Neural cell (in vitro differentiated cells): ENCODE data around the gene EPYC. TPM values are rescaled to one million over a fixed set of nuclear protein-coding genes. Genes with fewer than 3 reads are reported as not detected.

Experiments used
- H2AFZ ChIP-seq: fragments of 200-600, 300-800 bp; sonication (generic), shearing (Covaris generic); 2 replicates; pipeline ENCODE4 v1.6.0; 2014; ENCODE audit warnings: low read depth, mild to moderate bottlenecking, antibody characterized with exemption, low read length, moderate library complexity
- H3F3A ChIP-seq: fragments of 200-600 bp; shearing (Covaris generic); 2 replicates; pipeline ENCODE4 v1.6.1; 2016; ENCODE audit warnings: mild to moderate bottlenecking, moderate library complexity, mixed read lengths, antibody characterized with exemption, low read length; ENCODE audit not compliant: insufficient read depth, poor library complexity, severe bottlenecking
- H3K27ac ChIP-seq: fragments of 200-600, 300-800 bp; sonication (generic), shearing (Covaris generic); 2 replicates; pipeline ENCODE4 v1.5.1; 2014; ENCODE audit warnings: mild to moderate bottlenecking, low read length, moderate library complexity
- H3K27me3 ChIP-seq: fragments of 300-800, 200-600 bp; sonication (generic), shearing (Covaris generic); 2 replicates; pipeline ENCODE4 v1.6.0; 2014; ENCODE audit warnings: mild to moderate bottlenecking, low read depth, low read length, moderate library complexity; ENCODE audit not compliant: insufficient read depth
- H3K36me3 ChIP-seq: fragments of 300-800, 200-600 bp; sonication (generic), shearing (Covaris generic); 2 replicates; pipeline ENCODE4 v1.5.1; 2014; ENCODE audit warnings: mild to moderate bottlenecking, antibody characterized with exemption, low read length, moderate library complexity; ENCODE audit not compliant: insufficient read depth
- H3K4me2 ChIP-seq: fragments of 300-800, 200-600 bp; sonication (generic), shearing (Covaris generic); 2 replicates; pipeline ENCODE4 v1.6.0; 2014; ENCODE audit warnings: mild to moderate bottlenecking, low read length
- H3K4me3 ChIP-seq: fragments of 300-800, 200-600 bp; sonication (generic), shearing (Covaris generic); 2 replicates; pipeline ENCODE4 v1.5.1; 2014; ENCODE audit warnings: mild to moderate bottlenecking, low read length, moderate library complexity
- H3K79me2 ChIP-seq: fragments of 200-600 bp; shearing (Covaris generic); replicated peaks from 2 replicates; pipeline ENCODE4 v1.6.0; 2014; ENCODE audit warnings: mild to moderate bottlenecking, low read length, moderate library complexity; ENCODE audit not compliant: insufficient read depth
- H3K9ac ChIP-seq: fragments of 300-800, 200-600 bp; sonication (generic), shearing (Covaris generic); 2 replicates; pipeline ENCODE4 v1.6.1; 2016; ENCODE audit warnings: mild to moderate bottlenecking, low read length, mixed read lengths
- H3K9me2 ChIP-seq: fragments of 200-600 bp; shearing (Covaris generic); 2 replicates; pipeline ENCODE4 v1.6.1; 2016; ENCODE audit warnings: mild to moderate bottlenecking, low read length, mixed read lengths; ENCODE audit not compliant: insufficient read depth
- H3K9me3 ChIP-seq: fragments of 200-600, 300-800 bp; sonication (generic), shearing (Covaris generic); 2 replicates; pipeline ENCODE4 v1.6.1; 2016; ENCODE audit warnings: mild to moderate bottlenecking, mixed run types, low read length, moderate library complexity, mixed read lengths
- H4K20me1 ChIP-seq: fragments of 200-600 bp; shearing (Covaris generic); 2 replicates; pipeline ENCODE4 v1.6.1; 2016; ENCODE audit warnings: mild to moderate bottlenecking, mixed run types; ENCODE audit not compliant: insufficient read depth
- EP300 ChIP-seq: fragments of 450-650 bp; conservative IDR thresholded peaks from 2 replicates; pipeline ENCODE4 v1.6.1; 2014; ENCODE audit warnings: antibody characterized with exemption, mild to moderate bottlenecking, moderate library complexity; ENCODE audit not compliant: poor library complexity, severe bottlenecking
- EZH2 ChIP-seq: fragments of 200-600, 300-800 bp; shearing (Covaris generic), sonication (generic); IDR thresholded peaks from 2 replicates; pipeline ENCODE4 v1.6.1; 2014; ENCODE audit warnings: antibody characterized with exemption, low read length, borderline replicate concordance, mild to moderate bottlenecking; ENCODE audit not compliant: insufficient read depth, poor library complexity, severe bottlenecking
- MXI1 ChIP-seq: fragments of 450-650 bp; conservative IDR thresholded peaks from 2 replicates; pipeline ENCODE4 v1.6.1; 2014; ENCODE audit warnings: antibody characterized with exemption, mild to moderate bottlenecking; ENCODE audit not compliant: poor library complexity, severe bottlenecking
- POLR2AphosphoS5 ChIP-seq: IDR thresholded peaks from 2 replicates; pipeline ENCODE4 v1.6.1; 2012
- RAD21 ChIP-seq: fragments of 450-650 bp; conservative IDR thresholded peaks from 2 replicates; pipeline ENCODE4 v1.6.1; 2014; ENCODE audit warnings: antibody characterized with exemption, mild to moderate bottlenecking, moderate library complexity
- REST ChIP-seq: IDR thresholded peaks from 2 replicates; pipeline ENCODE4 v1.6.1; 2012; ENCODE audit warnings: borderline replicate concordance
- SMC3 ChIP-seq: fragments of 450-650 bp; conservative IDR thresholded peaks from 2 replicates; pipeline ENCODE4 v1.6.1; 2014; ENCODE audit warnings: antibody characterized with exemption, mild to moderate bottlenecking, moderate library complexity; ENCODE audit not compliant: poor library complexity
- TAF1 ChIP-seq: IDR thresholded peaks from 2 replicates; pipeline ENCODE4 v1.6.1; 2012; ENCODE audit warnings: low read depth
- polyA plus RNA-seq: library from polyadenylated mRNA; depleted of rRNA; stranded (reverse); fragments of >200 nt; gene quantifications from 2 replicates; pipeline ENCODE4 v1.2.3, GENCODE V29; 2014
- TF ChIP-seq, protein P1 (sequence below): fragments of 450-650 bp; IDR thresholded peaks from 2 replicates; pipeline ENCODE4 v1.5.1; 2014; ENCODE audit warnings: antibody characterized with exemption, mild to moderate bottlenecking, moderate library complexity; ENCODE audit not compliant: poor library complexity, severe bottlenecking

EPYC gene
- polyA plus RNA-seq, 1 donor from 2014 or later: not detected

DNA sequence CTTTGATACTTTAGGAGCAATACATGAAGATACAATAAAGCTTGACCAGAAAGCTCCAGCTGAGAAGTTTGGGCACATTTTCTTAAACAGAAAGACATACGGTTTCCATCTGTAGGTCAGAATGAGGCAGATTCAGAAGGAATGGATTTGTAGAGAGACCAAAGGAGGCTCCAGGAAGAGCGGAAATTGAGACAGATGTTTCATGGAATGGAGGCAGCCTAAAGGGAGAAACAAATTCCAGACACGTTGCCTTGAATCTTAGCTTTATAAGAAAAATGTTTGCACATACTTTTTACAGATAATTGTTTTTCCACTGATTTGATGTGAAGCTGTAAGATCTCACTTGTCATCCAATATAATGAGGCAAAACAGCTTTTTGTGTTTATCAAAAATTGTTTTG lies 24.8 kb downstream of the EPYC start:
- H3K36me3 ChIP-seq: no peaks in the 10 kb centered on the region
- H3K27me3 ChIP-seq: no peaks in the 10 kb centered on the region
- H3F3A ChIP-seq: no peaks in the 10 kb centered on the region
- no peaks in the 10 kb centered on the region for H3K79me2 ChIP-seq
- no peak for TF ChIP-seq RAD21
- TF ChIP-seq, protein P1, sequence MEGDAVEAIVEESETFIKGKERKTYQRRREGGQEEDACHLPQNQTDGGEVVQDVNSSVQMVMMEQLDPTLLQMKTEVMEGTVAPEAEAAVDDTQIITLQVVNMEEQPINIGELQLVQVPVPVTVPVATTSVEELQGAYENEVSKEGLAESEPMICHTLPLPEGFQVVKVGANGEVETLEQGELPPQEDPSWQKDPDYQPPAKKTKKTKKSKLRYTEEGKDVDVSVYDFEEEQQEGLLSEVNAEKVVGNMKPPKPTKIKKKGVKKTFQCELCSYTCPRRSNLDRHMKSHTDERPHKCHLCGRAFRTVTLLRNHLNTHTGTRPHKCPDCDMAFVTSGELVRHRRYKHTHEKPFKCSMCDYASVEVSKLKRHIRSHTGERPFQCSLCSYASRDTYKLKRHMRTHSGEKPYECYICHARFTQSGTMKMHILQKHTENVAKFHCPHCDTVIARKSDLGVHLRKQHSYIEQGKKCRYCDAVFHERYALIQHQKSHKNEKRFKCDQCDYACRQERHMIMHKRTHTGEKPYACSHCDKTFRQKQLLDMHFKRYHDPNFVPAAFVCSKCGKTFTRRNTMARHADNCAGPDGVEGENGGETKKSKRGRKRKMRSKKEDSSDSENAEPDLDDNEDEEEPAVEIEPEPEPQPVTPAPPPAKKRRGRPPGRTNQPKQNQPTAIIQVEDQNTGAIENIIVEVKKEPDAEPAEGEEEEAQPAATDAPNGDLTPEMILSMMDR: no peak
- no peak for TF ChIP-seq MXI1
- TF ChIP-seq REST: no peak
- TF ChIP-seq EZH2: no peak
- TF ChIP-seq EP300: no peak
- TF ChIP-seq TAF1: no peak
- TF ChIP-seq POLR2AphosphoS5: no peak
- TF ChIP-seq SMC3: no peak
- H3K9me2 ChIP-seq: no peaks in the 10 kb centered on the region
- H3K9ac ChIP-seq: no peak overlapping the region
- H2AFZ ChIP-seq: no peak overlapping the region
- no peaks in the 10 kb centered on the region for H3K9me3 ChIP-seq
- no peaks in the 10 kb centered on the region for H4K20me1 ChIP-seq
- H3K27ac ChIP-seq: no peak overlapping the region
- H3K4me3 ChIP-seq: no peak overlapping the region
- H3K4me2 ChIP-seq: no peak overlapping the region

- Histone ChIP-seq H3F3A (no peaks in the 10 kb centered on the region), H3K9me3 (no peaks in the 10 kb centered on the region), H4K20me1 (no peaks in the 10 kb centered on the region), H3K9me2 (no peaks in the 10 kb centered on the region), H3K27me3 (no peaks in the 10 kb centered on the region), H3K9ac (no peak overlapping the region), H3K79me2 (no peaks in the 10 kb centered on the region), H2AFZ (no peak overlapping the region), H3K4me2 (no peak overlapping the region), H3K4me3 (no peak overlapping the region), H3K36me3 (no peaks in the 10 kb centered on the region), H3K27ac (no peak overlapping the region)
- TF ChIP-seq, protein P1: no peak
- TF ChIP-seq EZH2 (no peak), TAF1 (no peak), EP300 (no peak), REST (no peak), POLR2AphosphoS5 (no peak), RAD21 (no peak)
Measured at GRCh38 chr12:90979019-90979418, 25.8 kb downstream of the EPYC start.
